Stomach (tissue), 19 donors: ENCODE data around the gene CSF1. TPM values are rescaled to one million over a fixed set of nuclear protein-coding genes. Genes with fewer than 3 reads are reported as not detected.
"Not testable (repeated sequence)": the region's sequence is repeated elsewhere in the genome, so short reads cannot be mapped to it uniquely, and the experiment has no call there.

Experiments used
- DNase-seq, 2 donors: peaks; one replicate each; pipeline versions ENCODE4 v3.0.0 to v3.0.0-alpha.2; 2013 to 2019
- H3K27ac ChIP-seq, 5 donors: fragments of 200-600 bp in 4 of 5; sonication (generic) in 4 of 5; one replicate each; pipeline ENCODE4 v1.5.1; 2013 to 2019; ENCODE audit warnings: mild to moderate bottlenecking in 1 of 5, moderate library complexity in 1 of 5
- H3K27me3 ChIP-seq, 3 donors: fragments of 200-600 bp; sonication (generic); one replicate each; pipeline ENCODE4 v1.5.1; 2017 to 2019; ENCODE audit warnings: mixed run types in 1 of 3
- H3K36me3 ChIP-seq, 4 donors: fragments of 200-600 bp; sonication (generic); 1 replicate in 3 of 4; 2 replicates in 1 of 4; pipeline ENCODE4 v1.5.1; 2016 to 2019
- H3K4me1 ChIP-seq, 4 donors: fragments of 200-600 bp; sonication (generic); one replicate each; pipeline ENCODE4 v1.5.1; 2016 to 2019
- H3K4me3 ChIP-seq, 4 donors: fragments of 200-600 bp; sonication (generic) in 3 of 4; one replicate each; pipeline ENCODE4 v1.5.1; 2016 to 2019; ENCODE audit warnings: mild to moderate bottlenecking in 1 of 4
- H3K9me3 ChIP-seq, 4 donors: fragments of 200-600 bp; sonication (generic); one replicate each; pipeline ENCODE4 v1.5.1; 2016 to 2019
- EP300 ChIP-seq: sonication (generic); formaldehyde crosslinking; IDR thresholded peaks from one replicate; pipeline ENCODE4 v1.6.1; 2017; ENCODE audit warnings: antibody characterized with exemption
- POLR2A ChIP-seq, 4 donors: fragments of 450-650 bp; IDR thresholded peaks; one replicate each; pipeline ENCODE4 v1.6.1; 2016; ENCODE audit warnings: antibody characterized with exemption in 4 of 4, control low read depth in 2 of 4, mild to moderate bottlenecking in 1 of 4, moderate library complexity in 1 of 4
- POLR2AphosphoS5 ChIP-seq, 3 donors: sonication (generic); formaldehyde crosslinking; IDR thresholded peaks; one replicate each; pipeline ENCODE4 v1.6.1; 2016; ENCODE audit warnings: antibody characterized with exemption in 3 of 3
- WGBS, 5 donors: extraction: QIAGEN DNeasy Blood & Tissue Kit in 3 of 5; methylation state at CpG; one replicate each; pipeline versions ENCODE4 v1.1.5 to v1.1.7; 2013 to 2018; 5-methylcytosine and 5-hydroxymethylcytosine counted together
- intact Hi-C: fragments of 100-400 bp; cut with DNase I; formaldehyde crosslinking; loops from one replicate; pipeline ENCODE4 v1.15.1; 2023; ENCODE audit warnings: low total_unique reads
- long read RNA-seq, 10 donors: transcript quantifications; one replicate each; lab custom pipeline, GENCODE V29; 2026
- polyA plus RNA-seq, 3 donors: library from polyadenylated mRNA; stranded (reverse); fragments of 200-250 nt; gene quantifications; one replicate each; pipeline ENCODE4 v1.2.3, GENCODE V29; 2013
- total RNA-seq, 5 donors: library from RNA; depleted of rRNA; stranded (reverse); fragments of >200 nt; gene quantifications; one replicate each; pipeline versions ENCODE4 v1.1.0 to v1.2.3, GENCODE V29; 2014 to 2016
- TF ChIP-seq, protein P1 (sequence below), 7 experiments: fragments of 450-650 bp in 4 of 7; fragments of 200-600 bp in 3 of 7; sonication (generic) in 3 of 7; IDR thresholded peaks; one replicate each; pipeline ENCODE4 v1.5.1; 2016 to 2019; ENCODE audit warnings: antibody characterized with exemption in 7 of 7, control low read depth in 2 of 7, mild to moderate bottlenecking in 1 of 7
- donor health status: healthy with polysubstance abuse.
- donor health status: Bipolar disorder and iron deficiency.
- donor health status: healthy.

The CSF1 gene, protein sequence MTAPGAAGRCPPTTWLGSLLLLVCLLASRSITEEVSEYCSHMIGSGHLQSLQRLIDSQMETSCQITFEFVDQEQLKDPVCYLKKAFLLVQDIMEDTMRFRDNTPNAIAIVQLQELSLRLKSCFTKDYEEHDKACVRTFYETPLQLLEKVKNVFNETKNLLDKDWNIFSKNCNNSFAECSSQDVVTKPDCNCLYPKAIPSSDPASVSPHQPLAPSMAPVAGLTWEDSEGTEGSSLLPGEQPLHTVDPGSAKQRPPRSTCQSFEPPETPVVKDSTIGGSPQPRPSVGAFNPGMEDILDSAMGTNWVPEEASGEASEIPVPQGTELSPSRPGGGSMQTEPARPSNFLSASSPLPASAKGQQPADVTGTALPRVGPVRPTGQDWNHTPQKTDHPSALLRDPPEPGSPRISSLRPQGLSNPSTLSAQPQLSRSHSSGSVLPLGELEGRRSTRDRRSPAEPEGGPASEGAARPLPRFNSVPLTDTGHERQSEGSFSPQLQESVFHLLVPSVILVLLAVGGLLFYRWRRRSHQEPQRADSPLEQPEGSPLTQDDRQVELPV
- total RNA-seq (10 to 100 TPM in 4 of 5 donors, 1 to 10 TPM in 1; 9.4 to 82.3 (median 47.1) TPM), polyA plus RNA-seq (1 to 10 TPM; 6.6 to 9.8 (median 9.1) TPM)
- long read RNA-seq, donor 1 = 0 reads
- long read RNA-seq, donor 2, partial matches to known transcripts = 0 of 1 reads
- long read RNA-seq, donor 2, other reads (novel, unspliced or antisense) = 0 of 1 reads
- long read RNA-seq, donor 3 = 0 reads
- long read RNA-seq, donor 4 = 0 reads
- long read RNA-seq, donor 5, full-length matches to known transcripts = 3 of 3 reads
- long read RNA-seq, donor 5, partial matches to known transcripts = 0 of 3 reads
- long read RNA-seq, donor 5, other reads (novel, unspliced or antisense) = 0 of 3 reads
- long read RNA-seq, donor 6 = 0 reads
- long read RNA-seq, donor 7, partial matches to known transcripts = 0 of 1 reads
- long read RNA-seq, donor 7, other reads (novel, unspliced or antisense) = 0 of 1 reads
- long read RNA-seq, donor 8 = 0 reads
- long read RNA-seq, donor 9 = 0 reads
- long read RNA-seq, donor 10 = 0 reads

DNA sequence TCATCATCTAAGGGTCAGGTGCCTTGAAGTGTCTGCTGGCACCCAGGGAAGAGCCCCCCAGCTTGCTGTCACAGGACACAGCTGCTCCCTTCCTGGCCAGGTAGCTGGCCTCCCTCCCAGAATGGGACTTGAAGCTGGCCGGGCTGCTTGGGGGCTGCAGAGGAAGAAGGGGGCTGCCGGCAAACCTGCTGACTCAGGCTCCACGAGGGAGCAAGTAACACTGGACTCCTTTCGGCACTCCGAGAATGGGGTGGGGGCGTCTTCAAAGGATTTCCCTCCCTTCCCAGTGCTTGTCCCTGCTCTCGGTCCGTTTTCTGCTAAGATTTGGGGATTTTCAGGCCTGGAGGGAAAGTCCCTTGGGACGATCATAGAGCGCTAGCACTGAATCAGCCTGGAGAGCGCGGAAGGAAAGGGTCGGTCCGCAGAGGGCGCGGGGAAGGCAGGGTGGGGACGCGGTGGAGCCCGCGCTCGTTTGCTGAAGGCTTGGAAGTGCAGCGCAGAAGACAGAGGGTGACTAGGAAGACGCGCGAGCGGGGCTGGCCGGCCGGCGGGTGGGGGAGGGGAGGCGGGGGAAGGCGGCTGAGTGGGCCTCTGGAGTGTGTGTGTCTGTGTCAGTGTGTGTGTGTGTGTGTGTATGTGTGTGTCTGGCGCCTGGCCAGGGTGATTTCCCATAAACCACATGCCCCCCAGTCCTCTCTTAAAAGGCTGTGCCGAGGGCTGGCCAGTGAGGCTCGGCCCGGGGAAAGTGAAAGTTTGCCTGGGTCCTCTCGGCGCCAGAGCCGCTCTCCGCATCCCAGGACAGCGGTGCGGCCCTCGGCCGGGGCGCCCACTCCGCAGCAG, at the start of gene CSF1:
Gene CSF1 (plus strand): TSS at position 727 of the 840 bp plus-strand sequence. CDS start 175 bp downstream, outside the sequence.
- H3K4me3 ChIP-seq = peak within 1 kb of the TSS; percentile 70 to 91 (median 76)
- H3K36me3 ChIP-seq = peaks cover 1 to 8% (median 5%) of the 10 kb centered on the region in 4 donors
- DNase-seq = peak; percentile 77 to 93
- H3K27me3 ChIP-seq = no peaks in the 10 kb centered on the region
- H3K4me1 ChIP-seq = peaks cover 44 to 73% (median 51%) of the 10 kb centered on the region in 4 donors
- H3K27ac ChIP-seq = peak within 1 kb of the TSS; percentile 81 to 92 (median 86)
- TF ChIP-seq, protein P1, sequence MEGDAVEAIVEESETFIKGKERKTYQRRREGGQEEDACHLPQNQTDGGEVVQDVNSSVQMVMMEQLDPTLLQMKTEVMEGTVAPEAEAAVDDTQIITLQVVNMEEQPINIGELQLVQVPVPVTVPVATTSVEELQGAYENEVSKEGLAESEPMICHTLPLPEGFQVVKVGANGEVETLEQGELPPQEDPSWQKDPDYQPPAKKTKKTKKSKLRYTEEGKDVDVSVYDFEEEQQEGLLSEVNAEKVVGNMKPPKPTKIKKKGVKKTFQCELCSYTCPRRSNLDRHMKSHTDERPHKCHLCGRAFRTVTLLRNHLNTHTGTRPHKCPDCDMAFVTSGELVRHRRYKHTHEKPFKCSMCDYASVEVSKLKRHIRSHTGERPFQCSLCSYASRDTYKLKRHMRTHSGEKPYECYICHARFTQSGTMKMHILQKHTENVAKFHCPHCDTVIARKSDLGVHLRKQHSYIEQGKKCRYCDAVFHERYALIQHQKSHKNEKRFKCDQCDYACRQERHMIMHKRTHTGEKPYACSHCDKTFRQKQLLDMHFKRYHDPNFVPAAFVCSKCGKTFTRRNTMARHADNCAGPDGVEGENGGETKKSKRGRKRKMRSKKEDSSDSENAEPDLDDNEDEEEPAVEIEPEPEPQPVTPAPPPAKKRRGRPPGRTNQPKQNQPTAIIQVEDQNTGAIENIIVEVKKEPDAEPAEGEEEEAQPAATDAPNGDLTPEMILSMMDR (IDR thresholded peaks at IDR 0.05) = no peak
- TF ChIP-seq EP300 = no peak
- TF ChIP-seq POLR2A (IDR thresholded peaks at IDR 0.05) = no peak
- peak; percentile 58 to 90 (median 89) for TF ChIP-seq POLR2AphosphoS5 (IDR thresholded peaks at IDR 0.05)
- no peaks in the 10 kb centered on the region for H3K9me3 ChIP-seq
- 2 to 4% (median 2%) methylated on average over 22 to 45 of the region's 45 CpGs for WGBS, 5 donors
- intact Hi-C loops = no loop called here

DNA sequence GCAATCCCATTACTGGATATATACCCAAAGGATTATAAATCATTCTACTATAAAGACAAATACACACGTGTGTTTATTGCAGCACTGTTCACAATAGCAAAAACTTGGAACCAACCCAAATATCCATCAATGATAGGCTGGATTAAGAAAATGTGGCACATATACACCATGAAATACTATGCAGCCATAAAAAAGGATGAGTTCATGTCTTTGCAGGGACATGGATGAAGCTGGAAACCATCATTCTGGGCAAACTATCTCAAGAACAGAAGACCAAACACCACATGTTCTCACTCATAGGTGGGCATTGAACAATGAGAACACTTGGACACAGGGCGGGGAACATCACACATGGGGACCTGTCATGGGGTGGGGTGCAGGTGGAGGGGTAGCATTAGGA, 49.0 kb upstream of the CSF1 start:
- H3K27ac ChIP-seq, DNase-seq, H3K27me3 ChIP-seq, H3K9me3 ChIP-seq, H3K4me3 ChIP-seq, H3K36me3 ChIP-seq, intact Hi-C loops: not testable (repeated sequence)
- WGBS, 5 donors = 81 to 90% (median 87%) methylated on average over 2 of the region's 2 CpGs
- peaks cover 0 to 21% (median 12%) of the 10 kb centered on the region in 4 donors for H3K4me1 ChIP-seq

DNA sequence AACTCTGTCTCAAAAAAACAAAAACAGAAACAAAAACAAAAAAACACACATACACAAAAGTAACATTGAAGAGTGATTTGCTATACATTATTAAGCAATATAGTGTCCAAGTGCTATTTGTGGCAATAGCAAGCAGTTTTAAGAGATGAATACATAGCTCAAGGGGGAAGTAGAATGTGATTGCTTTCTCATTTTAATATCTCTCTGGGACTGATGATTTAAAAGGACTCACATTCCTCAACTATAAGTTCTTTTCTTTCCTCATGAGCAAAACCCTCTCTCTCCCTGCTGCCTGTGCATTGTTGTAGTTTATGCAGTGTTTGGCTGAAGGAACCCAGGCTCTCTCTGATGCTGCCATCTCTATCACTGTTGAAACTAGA, 47.0 kb upstream of the CSF1 start:
- intact Hi-C loops = no loop called here
- Histone ChIP-seq H3K4me1 (peaks cover 0 to 21% (median 12%) of the 10 kb centered on the region in 4 donors), H3K9me3 (no peaks in the 10 kb centered on the region), H3K27ac (peak overlapping the region in 2 of 5 donors; percentile 2 to 29), H3K27me3 (no peaks in the 10 kb centered on the region), H3K4me3 (no peak overlapping the region), H3K36me3 (no peaks in the 10 kb centered on the region)
- TF ChIP-seq, protein P1 (IDR thresholded peaks at IDR 0.05) = no peak
- TF ChIP-seq POLR2A (IDR thresholded peaks at IDR 0.05) (no peak), POLR2AphosphoS5 (IDR thresholded peaks at IDR 0.05) (no peak), EP300 (no peak)
- no peak for DNase-seq

DNA sequence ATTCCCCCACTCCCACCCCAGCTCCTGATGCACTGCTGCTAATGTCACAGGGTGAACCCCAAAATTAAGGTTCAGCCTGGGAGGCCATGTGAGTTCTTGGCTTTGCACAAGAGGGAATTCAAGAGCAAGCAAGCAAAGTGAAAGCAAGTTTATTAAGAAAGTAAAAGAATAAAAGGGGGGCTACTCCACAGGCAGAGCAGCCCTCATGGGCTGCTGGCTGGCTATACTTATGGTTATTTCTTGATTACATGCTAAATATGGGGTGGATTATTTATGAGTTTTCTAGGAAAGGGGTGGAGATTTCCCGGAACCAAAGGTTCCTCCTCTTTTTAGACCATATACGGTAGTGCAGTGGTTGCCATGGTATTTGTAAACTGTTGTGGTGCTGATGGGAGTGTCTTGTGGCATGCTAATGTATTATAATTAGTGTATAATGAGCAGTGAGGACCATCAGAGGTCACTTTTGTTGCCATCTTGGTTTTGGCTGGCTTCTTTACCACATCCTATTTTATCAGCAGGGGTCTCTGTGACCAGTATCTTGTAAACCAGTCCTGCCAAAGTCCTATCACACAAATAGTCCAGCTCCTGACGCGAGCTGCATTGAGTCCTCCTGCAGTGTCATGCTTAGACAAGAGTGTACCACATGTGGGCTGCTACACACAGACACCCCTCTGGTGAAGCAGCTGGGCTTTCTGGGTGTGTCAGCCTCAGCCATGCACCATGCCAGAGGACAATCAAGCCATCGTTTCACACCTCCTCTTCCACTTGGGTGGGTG, 46.4 kb upstream of the CSF1 start:
- DNase-seq = peak in 1 of 2 donors; percentile 85
- Histone ChIP-seq H3K36me3 (no peaks in the 10 kb centered on the region), H3K4me1 (peaks cover 0 to 21% (median 12%) of the 10 kb centered on the region in 4 donors), H3K4me3 (no peak overlapping the region), H3K27ac (peak overlapping the region; percentile 1 to 58 (median 43)), H3K9me3 (no peaks in the 10 kb centered on the region), H3K27me3 (no peaks in the 10 kb centered on the region)
- 58 to 70% (median 67%) methylated on average over 5 of the region's 5 CpGs for WGBS, 5 donors
- intact Hi-C loops = no loop called here
- no peak for TF ChIP-seq EP300
- TF ChIP-seq POLR2A (IDR thresholded peaks at IDR 0.05) = no peak
- TF ChIP-seq, protein P1 (IDR thresholded peaks at IDR 0.05) = no peak
- TF ChIP-seq POLR2AphosphoS5 (IDR thresholded peaks at IDR 0.05) = no peak
